ENCODE data around the gene ITM2B. TPM values are rescaled to one million over a fixed set of nuclear protein-coding genes. Genes with fewer than 3 reads are reported as not detected.

Gene ITM2B
- total RNA-seq, 1 experiment from 2014 or later, result 178 TPM

GRCh38 chr13:48299591-48299990 is 66.6 kb downstream of the ITM2B start:
- no peak for DNase-seq (ENCODE audit: low spot score)
- 0 out of 2 replicates have a peak, but pooled peaks cover 3% of the 10 kb centered on the region for H3K27me3 Mint-ChIP-seq (ENCODE audit: low read depth)
- CTCF ChIA-PET, result no interaction called here
- POLR2A ChIA-PET, result no interaction called here
- H3K27ac Mint-ChIP-seq, result no peak overlapping the region
- H3K4me3 Mint-ChIP-seq, result no peak overlapping the region
- TF ChIP-seq ZNF263 (CRISPR knock-in tag; IDR thresholded peaks at IDR 0.05; ENCODE audit: low read depth) (no peak), CBFB (CRISPR knock-in tag; IDR thresholded peaks at IDR 0.05; ENCODE audit: low read depth) (no peak), ZNF121 (CRISPR knock-in tag; IDR thresholded peaks at IDR 0.05) (no peak), ELF4 (CRISPR knock-in tag; IDR thresholded peaks at IDR 0.05; ENCODE audit: low read depth) (no peak), RORB (CRISPR knock-in tag; IDR thresholded peaks at IDR 0.05) (no peak), ZNF232 (CRISPR knock-in tag; IDR thresholded peaks at IDR 0.05) (no peak), AFF4 (CRISPR knock-in tag; IDR thresholded peaks at IDR 0.05; ENCODE audit: borderline replicate concordance) (no peak), PRDM15 (CRISPR knock-in tag; IDR thresholded peaks at IDR 0.05) (no peak), ZNF416 (CRISPR knock-in tag; IDR thresholded peaks at IDR 0.05) (no peak)
- H3K4me1 Mint-ChIP-seq, result peaks cover 13% of the 10 kb centered on the region
- no peak for ATAC-seq
- H3K9me3 Mint-ChIP-seq, result no peaks in the 10 kb centered on the region
- no peaks in the 10 kb centered on the region for H3K36me3 Mint-ChIP-seq

GRCh38 chr13:48302871-48303358 is 69.9 kb downstream of the ITM2B start:
- CTCF ChIA-PET, result interaction anchor here (1.3 kb wide), 1 partner anchor 31 kb away, joined by 5 read pairs; no protein-coding TSS in a partner anchor
- POLR2A ChIA-PET, result no interaction called here
- TF ChIP-seq ZNF219 (CRISPR knock-in tag; IDR thresholded peaks at IDR 0.05; ENCODE audit: borderline replicate concordance) (no peak), PREB (CRISPR knock-in tag; IDR thresholded peaks at IDR 0.05; ENCODE audit: borderline replicate concordance) (no peak), ERG (CRISPR knock-in tag; IDR thresholded peaks at IDR 0.05) (no peak), USF1 (CRISPR knock-in tag; IDR thresholded peaks at IDR 0.05) (no peak), MLX (CRISPR knock-in tag; IDR thresholded peaks at IDR 0.05) (no peak), ATF3 (CRISPR knock-in tag; conservative IDR thresholded peaks at IDR 0.05) (no peak), CDX4 (CRISPR knock-in tag; IDR thresholded peaks at IDR 0.05; ENCODE audit: borderline replicate concordance) (no peak), HMGA2 (CRISPR knock-in tag; IDR thresholded peaks at IDR 0.05) (no peak), NFE2L1 (CRISPR knock-in tag; IDR thresholded peaks at IDR 0.05) (no peak), ZNF425 (CRISPR knock-in tag; conservative IDR thresholded peaks at IDR 0.05) (no peak)

More at GRCh38 chr13:48302871-48303358, 69.9 kb downstream of the ITM2B start:
- DNase-seq (ENCODE audit: low spot score), result no peak
- H3K4me1 Mint-ChIP-seq, result peaks cover 13% of the 10 kb centered on the region
- 0 out of 2 replicates have a peak, but pooled peaks cover 3% of the 10 kb centered on the region for H3K27me3 Mint-ChIP-seq (ENCODE audit: low read depth)
- no peaks in the 10 kb centered on the region; the same call in 1 of the 2 replicates for H3K36me3 Mint-ChIP-seq
- H3K9me3 Mint-ChIP-seq, result no peaks in the 10 kb centered on the region
- peak overlapping the region; percentile 89 for H3K27ac Mint-ChIP-seq
- H3K4me3 Mint-ChIP-seq, result peak overlapping the region; percentile 85
- ATAC-seq, result no peak; the same call in 1 of the 2 replicates
